GM10266 (cell line): Measurements from ENCODE around the gene RXRB.
A peak's percentile ranks its signal among the peaks of the same experiment; 100 is the strongest.

Source experiments
- DNase-seq: peaks from one replicate; pipeline ENCODE4 v3.0.0; 2012; ENCODE audit errors: extremely low spot score
- CTCF ChIP-seq: IDR thresholded peaks from 2 replicates; pipeline ENCODE4 v1.5.1; 2012; ENCODE audit warnings: mild to moderate bottlenecking, low read depth; ENCODE audit not compliant: control insufficient read depth, insufficient read depth; ENCODE audit errors: missing control alignments

The RXRB gene

GRCh38 chr6:33211136-33211535 lies 10.7 kb upstream of the RXRB start:
- TF ChIP-seq CTCF: no peak
- no peak for DNase-seq

- no peak for TF ChIP-seq CTCF
- DNase-seq: no peak
Measured at GRCh38 chr6:33209856-33210255, 9.4 kb upstream of the RXRB start.

GRCh38 chr6:33208091-33208967 lies 7.9 kb upstream of the RXRB start, which contains the start of gene RING1:
RING1 (plus strand) TSS chr6:33208500; CDS start chr6:33208823, 323 bp downstream.
- no peak for TF ChIP-seq CTCF
- peak; percentile 96 for DNase-seq

GRCh38 chr6:33207552-33208090 lies 7.2 kb upstream of the RXRB start:
- no peak for TF ChIP-seq CTCF
- DNase-seq: no peak

DNA sequence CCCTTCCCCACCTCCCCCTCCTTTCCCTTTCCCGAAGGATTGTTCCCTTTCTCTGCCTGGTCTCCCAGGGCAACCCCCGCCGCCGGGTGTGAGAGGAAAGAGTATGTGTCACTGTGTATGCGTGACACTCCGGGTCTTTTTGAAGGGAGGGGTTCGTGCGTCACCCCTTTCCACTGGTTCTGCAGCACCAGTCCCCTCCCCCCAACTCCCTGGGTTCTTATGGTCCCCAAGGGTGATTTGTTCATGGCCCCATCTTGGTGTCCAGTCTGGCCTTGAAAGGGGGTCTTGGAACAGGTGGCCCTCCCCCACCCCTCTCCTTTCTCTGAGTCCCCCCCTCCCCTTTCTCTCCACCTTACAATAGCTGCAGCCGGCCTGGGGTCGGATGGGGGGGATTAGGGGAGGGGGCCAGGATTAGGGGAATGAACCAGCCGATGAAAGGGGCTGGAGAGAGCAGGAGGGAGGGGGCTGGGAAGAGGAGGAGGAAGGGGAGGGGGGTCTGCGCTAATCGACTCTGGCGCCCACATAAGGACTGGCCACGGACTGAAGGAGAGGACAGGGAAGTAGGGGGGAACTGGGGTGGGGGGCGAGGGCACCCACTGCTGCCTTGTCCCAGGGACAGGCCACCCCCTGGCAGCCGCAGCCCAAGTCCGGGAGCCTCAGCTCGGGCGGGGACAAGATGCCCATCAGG lies 6.5 kb upstream of the RXRB start:
- no peak for TF ChIP-seq CTCF
- DNase-seq: no peak

DNA sequence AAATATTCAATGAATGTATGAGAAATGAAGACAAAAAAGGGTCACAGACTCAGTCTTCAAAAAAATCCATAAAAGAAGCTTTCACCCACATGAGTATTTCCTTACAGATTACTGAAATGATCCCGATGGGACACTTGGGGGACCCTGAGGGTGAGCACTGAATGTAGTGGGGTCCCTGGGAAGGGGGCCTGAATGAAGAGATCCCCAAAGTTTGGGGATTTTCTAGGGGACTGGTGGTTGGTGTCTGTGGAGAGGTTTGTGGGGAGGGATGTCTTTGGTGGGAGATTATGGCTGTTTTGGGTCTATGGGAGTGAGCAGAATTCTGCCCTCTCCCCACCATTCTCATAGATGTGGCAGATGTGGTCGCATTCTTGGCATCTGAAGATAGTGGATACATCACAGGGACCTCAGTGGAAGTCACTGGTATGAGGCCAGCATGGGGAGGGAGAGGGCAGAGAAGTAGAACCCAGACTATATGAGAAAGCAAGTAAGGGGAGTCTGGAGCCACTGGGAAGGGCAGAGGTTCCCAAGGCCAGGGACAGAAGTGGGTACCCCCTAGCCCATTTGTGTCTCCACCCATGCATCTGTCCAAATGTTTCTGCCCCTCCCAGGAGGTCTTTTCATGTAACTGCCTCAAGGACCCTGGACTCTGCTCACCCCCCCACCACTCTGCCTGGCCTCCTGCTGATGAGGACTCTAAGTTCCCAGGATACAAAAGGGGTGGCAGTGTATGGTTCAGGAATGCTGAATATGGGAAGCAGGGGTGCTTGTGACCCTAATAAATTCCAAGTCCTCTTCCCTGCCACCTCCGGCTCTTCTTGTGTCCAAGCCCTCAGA lies 5.8 kb upstream of the RXRB start:
- TF ChIP-seq CTCF: no peak
- DNase-seq: no peak
